GM20000 (cell line): Measurements from ENCODE around the gene GPER1.

ENCODE experiments used
- DNase-seq: peaks from one replicate; pipeline ENCODE4 v3.0.0; 2012; ENCODE audit warnings: low spot score
- TF ChIP-seq, protein P1 (sequence below): IDR thresholded peaks from 2 replicates; pipeline ENCODE4 v1.5.1; 2012; ENCODE audit warnings: mild to moderate bottlenecking, control low read depth; ENCODE audit errors: extremely low read depth, missing control alignments

Gene GPER1

DNA sequence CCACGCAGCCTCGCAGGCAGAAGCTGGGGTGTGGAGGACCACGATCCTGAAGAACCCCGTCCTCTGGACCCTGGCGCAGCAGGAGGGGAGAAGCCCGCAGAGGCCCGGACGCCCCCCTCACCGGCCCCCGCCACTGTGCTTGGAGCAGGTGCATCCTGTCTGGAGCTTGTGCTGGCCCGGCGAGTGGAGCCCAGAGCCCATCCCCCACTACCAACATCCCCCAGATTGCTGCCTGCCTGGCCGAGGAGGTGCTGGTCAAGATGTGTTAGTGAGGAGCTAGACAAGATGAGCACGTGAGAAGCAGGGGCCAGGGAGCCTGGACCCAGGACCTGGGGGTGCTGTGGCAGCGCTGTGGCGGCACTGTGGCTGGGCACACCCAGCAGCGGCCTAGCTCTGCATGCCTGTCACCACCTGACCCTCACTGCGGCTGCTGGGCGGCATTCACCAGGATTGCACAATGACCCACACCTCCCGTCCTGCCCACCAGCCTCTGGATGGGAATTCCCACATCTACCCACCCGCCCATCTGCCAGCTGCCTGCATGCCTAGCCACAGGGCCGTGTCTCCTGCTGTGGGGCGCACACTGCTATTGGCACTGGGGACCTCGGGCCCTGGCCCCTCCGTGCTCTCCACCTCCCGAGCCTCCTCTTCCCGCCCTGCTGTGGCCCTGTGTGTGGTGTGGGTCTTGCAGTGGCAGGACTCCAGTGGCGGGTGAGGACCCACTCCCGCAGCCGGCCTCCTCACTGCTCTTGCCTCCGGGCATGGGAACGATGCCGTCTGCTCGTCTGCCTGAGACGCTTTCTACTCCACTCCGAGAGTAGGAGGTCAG lies 31.7 kb upstream of the GPER1 start:
- TF ChIP-seq, protein P1, sequence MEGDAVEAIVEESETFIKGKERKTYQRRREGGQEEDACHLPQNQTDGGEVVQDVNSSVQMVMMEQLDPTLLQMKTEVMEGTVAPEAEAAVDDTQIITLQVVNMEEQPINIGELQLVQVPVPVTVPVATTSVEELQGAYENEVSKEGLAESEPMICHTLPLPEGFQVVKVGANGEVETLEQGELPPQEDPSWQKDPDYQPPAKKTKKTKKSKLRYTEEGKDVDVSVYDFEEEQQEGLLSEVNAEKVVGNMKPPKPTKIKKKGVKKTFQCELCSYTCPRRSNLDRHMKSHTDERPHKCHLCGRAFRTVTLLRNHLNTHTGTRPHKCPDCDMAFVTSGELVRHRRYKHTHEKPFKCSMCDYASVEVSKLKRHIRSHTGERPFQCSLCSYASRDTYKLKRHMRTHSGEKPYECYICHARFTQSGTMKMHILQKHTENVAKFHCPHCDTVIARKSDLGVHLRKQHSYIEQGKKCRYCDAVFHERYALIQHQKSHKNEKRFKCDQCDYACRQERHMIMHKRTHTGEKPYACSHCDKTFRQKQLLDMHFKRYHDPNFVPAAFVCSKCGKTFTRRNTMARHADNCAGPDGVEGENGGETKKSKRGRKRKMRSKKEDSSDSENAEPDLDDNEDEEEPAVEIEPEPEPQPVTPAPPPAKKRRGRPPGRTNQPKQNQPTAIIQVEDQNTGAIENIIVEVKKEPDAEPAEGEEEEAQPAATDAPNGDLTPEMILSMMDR: no peak
- no peak for DNase-seq

DNA sequence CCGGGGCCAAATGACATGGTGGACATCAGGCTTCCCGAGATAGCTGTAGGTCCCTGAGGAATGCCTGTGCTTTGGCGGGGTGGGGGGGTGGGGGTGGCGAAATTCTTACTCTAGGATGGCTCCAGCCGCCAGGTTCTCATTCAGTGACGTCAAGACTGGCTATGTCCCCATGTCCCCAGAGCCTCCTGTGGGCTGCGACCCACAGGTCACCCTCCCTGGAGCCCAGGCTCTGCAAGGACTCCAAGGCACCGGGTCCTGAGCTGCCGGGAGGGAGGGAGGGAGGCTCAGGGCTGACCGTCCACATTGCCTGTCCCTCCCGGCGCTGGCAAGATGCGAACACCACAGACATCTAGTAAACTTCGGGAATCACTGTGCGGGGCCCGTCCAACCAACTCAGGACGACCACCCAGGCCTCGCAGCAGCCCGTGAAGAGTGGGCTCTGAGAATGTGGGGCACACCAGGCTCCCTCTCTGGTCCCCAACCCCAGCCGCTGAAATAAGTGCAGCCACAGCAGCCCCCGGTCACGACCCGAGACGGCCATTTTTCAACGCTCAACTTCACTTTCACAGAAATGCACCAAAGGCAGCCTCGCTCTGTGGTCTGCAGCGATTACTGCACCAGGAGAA lies 31.0 kb upstream of the GPER1 start:
- no peak for DNase-seq
- TF ChIP-seq, protein P1: no peak

DNA sequence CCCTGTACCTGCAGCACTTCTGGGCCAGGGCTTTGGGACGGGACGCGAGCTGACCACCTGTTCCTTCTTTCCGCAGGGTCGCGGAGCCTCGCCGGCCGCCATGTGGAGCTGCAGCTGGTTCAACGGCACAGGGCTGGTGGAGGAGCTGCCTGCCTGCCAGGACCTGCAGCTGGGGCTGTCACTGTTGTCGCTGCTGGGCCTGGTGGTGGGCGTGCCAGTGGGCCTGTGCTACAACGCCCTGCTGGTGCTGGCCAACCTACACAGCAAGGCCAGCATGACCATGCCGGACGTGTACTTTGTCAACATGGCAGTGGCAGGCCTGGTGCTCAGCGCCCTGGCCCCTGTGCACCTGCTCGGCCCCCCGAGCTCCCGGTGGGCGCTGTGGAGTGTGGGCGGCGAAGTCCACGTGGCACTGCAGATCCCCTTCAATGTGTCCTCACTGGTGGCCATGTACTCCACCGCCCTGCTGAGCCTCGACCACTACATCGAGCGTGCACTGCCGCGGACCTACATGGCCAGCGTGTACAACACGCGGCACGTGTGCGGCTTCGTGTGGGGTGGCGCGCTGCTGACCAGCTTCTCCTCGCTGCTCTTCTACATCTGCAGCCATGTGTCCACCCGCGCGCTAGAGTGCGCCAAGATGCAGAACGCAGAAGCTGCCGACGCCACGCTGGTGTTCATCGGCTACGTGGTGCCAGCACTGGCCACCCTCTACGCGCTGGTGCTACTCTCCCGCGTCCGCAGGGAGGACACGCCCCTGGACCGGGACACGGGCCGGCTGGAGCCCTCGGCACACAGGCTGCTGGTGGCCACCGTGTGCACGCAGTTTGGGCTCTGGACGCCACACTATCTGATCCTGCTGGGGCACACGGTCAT lies 30.3 kb upstream of the GPER1 start:
- DNase-seq: no peak
- TF ChIP-seq, protein P1: no peak

DNA sequence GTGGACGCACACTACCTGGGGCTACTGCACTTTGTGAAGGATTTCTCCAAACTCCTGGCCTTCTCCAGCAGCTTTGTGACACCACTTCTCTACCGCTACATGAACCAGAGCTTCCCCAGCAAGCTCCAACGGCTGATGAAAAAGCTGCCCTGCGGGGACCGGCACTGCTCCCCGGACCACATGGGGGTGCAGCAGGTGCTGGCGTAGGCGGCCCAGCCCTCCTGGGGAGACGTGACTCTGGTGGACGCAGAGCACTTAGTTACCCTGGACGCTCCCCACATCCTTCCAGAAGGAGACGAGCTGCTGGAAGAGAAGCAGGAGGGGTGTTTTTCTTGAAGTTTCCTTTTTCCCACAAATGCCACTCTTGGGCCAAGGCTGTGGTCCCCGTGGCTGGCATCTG lies 29.6 kb upstream of the GPER1 start:
- TF ChIP-seq, protein P1: no peak
- no peak for DNase-seq

DNA sequence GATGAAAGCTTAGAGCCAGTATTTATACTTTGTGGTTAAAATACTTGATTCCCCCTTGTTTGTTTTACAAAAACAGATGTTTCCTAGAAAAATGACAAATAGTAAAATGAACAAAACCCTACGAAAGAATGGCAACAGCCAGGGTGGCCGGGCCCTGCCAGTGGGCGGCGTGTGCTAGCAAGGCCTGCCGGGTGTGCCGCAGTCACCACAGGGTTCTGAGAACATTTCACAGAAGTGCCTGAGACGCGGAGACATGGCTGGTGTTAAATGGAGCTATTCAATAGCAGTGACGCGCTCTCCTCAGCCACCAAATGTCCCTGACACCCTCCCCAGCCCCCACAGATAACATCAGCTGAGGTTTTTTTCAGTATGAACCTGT lies 29.1 kb upstream of the GPER1 start:
- no peak for DNase-seq
- TF ChIP-seq, protein P1: no peak

DNA sequence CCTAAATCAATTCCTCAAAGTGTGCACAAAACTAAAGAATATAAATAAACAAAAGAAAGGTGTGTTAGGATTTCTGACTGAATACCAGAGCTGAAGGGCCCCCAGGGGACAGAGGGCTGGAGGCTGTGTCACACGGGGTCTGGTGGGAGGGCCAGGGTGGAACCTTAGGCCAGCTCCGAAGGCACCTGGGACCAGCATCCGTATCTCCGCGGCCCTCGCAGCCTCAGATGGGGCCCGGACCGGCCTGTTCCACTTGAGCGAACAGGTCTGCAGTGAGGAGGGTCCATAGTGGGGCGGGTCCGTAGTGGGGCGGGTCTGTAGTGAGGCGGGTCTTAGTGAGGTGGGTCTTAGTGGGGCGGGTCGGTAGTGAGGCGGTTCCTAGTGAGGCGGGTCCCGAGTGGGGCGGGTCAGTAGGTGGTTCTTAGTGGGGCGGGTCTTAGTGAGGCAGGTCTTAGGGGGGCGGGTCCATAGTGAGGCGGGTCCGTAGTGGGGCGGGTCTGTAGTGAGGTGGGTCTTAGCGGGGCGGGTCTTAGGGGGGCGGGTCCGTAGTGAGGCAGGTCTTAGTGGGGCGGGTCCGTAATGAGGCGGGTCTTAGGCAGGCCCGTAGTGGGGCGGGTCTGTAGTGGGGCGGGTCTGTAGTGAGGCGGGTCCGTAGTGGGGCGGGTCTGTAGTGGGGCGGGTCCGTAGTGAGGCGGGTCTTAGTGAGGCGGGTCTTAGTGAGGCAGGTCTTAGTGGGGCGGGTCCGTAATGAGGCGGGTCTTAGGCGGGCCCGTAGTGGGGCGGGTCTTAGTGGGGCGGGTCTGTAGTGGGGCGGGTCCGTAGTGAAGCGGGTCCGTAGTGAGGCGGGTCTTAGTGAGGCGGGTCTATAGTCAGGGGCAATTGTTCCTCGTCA lies 28.5 kb upstream of the GPER1 start:
- peak; percentile 79 for DNase-seq
- TF ChIP-seq, protein P1: no peak
